Nephron (organoid): ENCODE measurements around the gene NDUFAF2.

Source experiments
- H3K27ac Mint-ChIP-seq, 3 experiments: 2 replicates each; pipeline ENCODE4 v1.8.0; 2020; ENCODE audit warnings: mixed read lengths in 3 of 3, mild to moderate bottlenecking in 2 of 3, moderate library complexity in 1 of 3
- H3K27me3 Mint-ChIP-seq: 2 replicates; pipeline ENCODE4 v1.8.0; 2021; ENCODE audit warnings: low read depth, mild to moderate bottlenecking, moderate library complexity, mixed read lengths
- H3K36me3 Mint-ChIP-seq: 2 replicates; pipeline ENCODE4 v1.8.0; 2020; ENCODE audit warnings: low read depth, mixed read lengths
- H3K4me1 Mint-ChIP-seq: 2 replicates; pipeline ENCODE4 v1.8.0; 2020; ENCODE audit warnings: mixed read lengths
- H3K4me3 Mint-ChIP-seq, 3 experiments: 2 replicates each; pipeline ENCODE4 v1.8.0; 2020; ENCODE audit warnings: mild to moderate bottlenecking in 3 of 3, mixed read lengths in 3 of 3, moderate library complexity in 2 of 3
- H3K9me3 Mint-ChIP-seq: 2 replicates; pipeline ENCODE4 v1.8.0; 2020; ENCODE audit warnings: mixed read lengths
- CTCF ChIP-seq, 3 experiments: fragments of 200-600 bp; sonication (generic); IDR thresholded peaks; one replicate each; pipeline ENCODE4 v1.5.0; 2021; ENCODE audit warnings: antibody characterized with exemption in 3 of 3; ENCODE audit not compliant: unreplicated experiment in 3 of 3

NDUFAF2 gene

GRCh38 chr5:60993875-60994571, 49.0 kb downstream of the NDUFAF2 start:
- Mint-ChIP-seq H3K27me3 (no peaks in the 10 kb centered on the region), H3K36me3 (peaks cover 23% of the 10 kb centered on the region), H3K4me3 (no peak overlapping the region), H3K27ac (no peak overlapping the region), H3K9me3 (peaks cover 27% of the 10 kb centered on the region), H3K4me1 (no peaks in the 10 kb centered on the region)
- TF ChIP-seq CTCF (IDR thresholded peaks at IDR 0.05; ENCODE audit: unreplicated experiment in 3 of 3), result no peak

- Mint-ChIP-seq H3K4me3 (no peak overlapping the region), H3K4me1 (no peaks in the 10 kb centered on the region)
- no peak for TF ChIP-seq CTCF (IDR thresholded peaks at IDR 0.05; ENCODE audit: unreplicated experiment in 3 of 3)
Observed at GRCh38 chr5:60996368-60996767, 51.4 kb downstream of the NDUFAF2 start.

GRCh38 chr5:60997721-60998120, 52.7 kb downstream of the NDUFAF2 start:
- H3K4me3 Mint-ChIP-seq, result no peak overlapping the region
- no peaks in the 10 kb centered on the region for H3K27me3 Mint-ChIP-seq

More at GRCh38 chr5:60996368-60996767, 51.4 kb downstream of the NDUFAF2 start:
- no peaks in the 10 kb centered on the region for H3K27me3 Mint-ChIP-seq
- H3K9me3 Mint-ChIP-seq, result peaks cover 16% of the 10 kb centered on the region
- peaks cover 13% of the 10 kb centered on the region for H3K36me3 Mint-ChIP-seq
- no peak overlapping the region for H3K27ac Mint-ChIP-seq

GRCh38 chr5:61000887-61001286, 55.9 kb downstream of the NDUFAF2 start:
- no peaks in the 10 kb centered on the region for H3K27me3 Mint-ChIP-seq
- no peak overlapping the region for H3K27ac Mint-ChIP-seq
- no peaks in the 10 kb centered on the region for H3K9me3 Mint-ChIP-seq
- TF ChIP-seq CTCF (IDR thresholded peaks at IDR 0.05; ENCODE audit: unreplicated experiment in 3 of 3), result no peak
- H3K4me3 Mint-ChIP-seq, result no peak overlapping the region
- no peaks in the 10 kb centered on the region for H3K36me3 Mint-ChIP-seq
- no peaks in the 10 kb centered on the region for H3K4me1 Mint-ChIP-seq

More at GRCh38 chr5:60997721-60998120, 52.7 kb downstream of the NDUFAF2 start:
- no peak for TF ChIP-seq CTCF (IDR thresholded peaks at IDR 0.05; ENCODE audit: unreplicated experiment in 3 of 3)
- H3K4me1 Mint-ChIP-seq, result no peaks in the 10 kb centered on the region
- H3K36me3 Mint-ChIP-seq, result peaks cover 9% of the 10 kb centered on the region
- peaks cover 8% of the 10 kb centered on the region for H3K9me3 Mint-ChIP-seq
- H3K27ac Mint-ChIP-seq, result no peak overlapping the region

- H3K27me3 Mint-ChIP-seq, result no peaks in the 10 kb centered on the region
- H3K4me3 Mint-ChIP-seq, result no peak overlapping the region
- H3K27ac Mint-ChIP-seq, result no peak overlapping the region
- no peak for TF ChIP-seq CTCF (IDR thresholded peaks at IDR 0.05; ENCODE audit: unreplicated experiment in 3 of 3)
- H3K9me3 Mint-ChIP-seq, result peaks cover 2% of the 10 kb centered on the region
- H3K4me1 Mint-ChIP-seq, result no peaks in the 10 kb centered on the region
- no peaks in the 10 kb centered on the region for H3K36me3 Mint-ChIP-seq
Observed at GRCh38 chr5:61001647-61002046, 56.6 kb downstream of the NDUFAF2 start.
